GM19467 (cell line): ENCODE results near the gene TRIM69.
"Not testable (repeated sequence)": the region's sequence is repeated elsewhere in the genome, so short reads cannot be mapped to it uniquely, and the experiment has no call there.

Experiments used
- ATAC-seq: cut with Tn5 transposase; IDR thresholded peaks from one replicate; pipeline ENCODE4 v1.9.1; 2021; ENCODE audit warnings: mild to moderate bottlenecking, moderate library complexity; ENCODE audit not compliant: unreplicated experiment

TRIM69 gene, protein sequence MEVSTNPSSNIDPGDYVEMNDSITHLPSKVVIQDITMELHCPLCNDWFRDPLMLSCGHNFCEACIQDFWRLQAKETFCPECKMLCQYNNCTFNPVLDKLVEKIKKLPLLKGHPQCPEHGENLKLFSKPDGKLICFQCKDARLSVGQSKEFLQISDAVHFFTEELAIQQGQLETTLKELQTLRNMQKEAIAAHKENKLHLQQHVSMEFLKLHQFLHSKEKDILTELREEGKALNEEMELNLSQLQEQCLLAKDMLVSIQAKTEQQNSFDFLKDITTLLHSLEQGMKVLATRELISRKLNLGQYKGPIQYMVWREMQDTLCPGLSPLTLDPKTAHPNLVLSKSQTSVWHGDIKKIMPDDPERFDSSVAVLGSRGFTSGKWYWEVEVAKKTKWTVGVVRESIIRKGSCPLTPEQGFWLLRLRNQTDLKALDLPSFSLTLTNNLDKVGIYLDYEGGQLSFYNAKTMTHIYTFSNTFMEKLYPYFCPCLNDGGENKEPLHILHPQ

DNA sequence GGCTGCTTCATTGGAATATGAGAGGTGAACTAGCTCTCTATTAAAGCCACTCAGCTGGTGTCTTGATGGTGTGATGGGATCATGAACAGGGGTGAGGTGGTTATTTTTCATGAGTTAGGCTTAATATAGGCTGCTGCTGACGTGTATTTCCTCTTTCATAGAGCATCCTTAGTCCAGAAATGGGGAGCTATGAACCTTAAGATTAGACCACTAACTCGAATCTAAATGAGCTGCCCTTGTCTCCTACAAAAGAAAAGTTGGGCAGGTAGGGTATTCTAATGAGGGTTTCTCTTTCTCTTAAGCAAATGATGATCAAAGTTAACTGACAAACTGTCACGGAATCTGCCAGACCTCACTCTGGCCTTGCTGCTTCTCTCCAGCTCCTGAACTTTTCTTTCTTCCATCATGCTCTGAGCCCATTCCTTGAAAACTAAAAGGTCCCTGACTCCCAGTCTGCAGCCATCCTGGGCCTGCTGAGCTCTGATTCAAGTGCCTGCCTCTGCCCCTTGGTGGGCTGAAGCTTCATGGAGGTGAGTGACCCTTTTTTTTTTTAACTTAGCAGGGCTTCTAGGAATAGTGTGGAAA, at the start of gene TRIM69:
TSS of gene TRIM69 (plus strand) at position 348 of the 585 bp plus-strand sequence. CDS start at position 525, 177 bp downstream.
- no peak for ATAC-seq

GRCh38 chr15:44689318-44689717, 47.0 kb upstream of the TRIM69 start:
- ATAC-seq = not testable (repeated sequence)

DNA sequence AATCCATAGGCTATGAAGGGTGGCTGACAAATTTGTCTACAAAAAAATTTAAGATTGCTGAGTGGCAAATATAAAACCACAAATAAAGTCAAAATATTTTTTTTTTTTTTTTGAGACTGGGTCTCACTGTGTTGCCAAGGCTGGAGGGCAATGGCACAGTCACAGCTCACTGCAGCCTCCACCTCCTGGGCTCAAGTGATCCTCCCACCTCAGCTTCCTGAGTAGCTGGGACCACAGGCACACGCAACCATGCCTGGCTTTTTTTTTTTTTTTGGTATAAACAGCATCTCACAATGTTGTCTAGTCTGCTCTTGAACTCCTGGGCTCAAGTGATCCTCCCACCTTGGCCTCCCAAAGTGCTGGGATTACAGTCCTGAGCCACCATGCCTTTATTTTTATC, 46.1 kb upstream of the TRIM69 start:
- not testable (repeated sequence) for ATAC-seq

DNA sequence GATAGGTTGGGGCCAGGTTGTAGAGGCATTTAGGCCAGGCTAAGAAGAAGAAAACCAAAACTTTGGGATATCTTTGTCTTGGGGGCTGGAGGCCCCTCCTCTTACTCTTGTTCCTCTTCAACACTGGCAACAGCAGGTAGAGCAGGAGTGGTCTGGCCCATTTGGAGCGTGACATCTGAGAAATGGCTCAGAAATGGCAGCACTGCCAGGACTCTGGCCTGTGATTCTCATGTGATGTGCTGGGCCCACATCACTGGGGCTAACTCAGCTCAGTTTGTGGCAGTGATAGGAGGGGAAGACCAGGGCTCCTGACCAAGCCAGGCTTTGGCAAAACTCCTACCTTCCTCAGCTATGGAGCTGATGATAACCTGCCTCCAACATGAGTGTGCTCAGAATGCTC, 43.7 kb upstream of the TRIM69 start:
- ATAC-seq = no peak

DNA sequence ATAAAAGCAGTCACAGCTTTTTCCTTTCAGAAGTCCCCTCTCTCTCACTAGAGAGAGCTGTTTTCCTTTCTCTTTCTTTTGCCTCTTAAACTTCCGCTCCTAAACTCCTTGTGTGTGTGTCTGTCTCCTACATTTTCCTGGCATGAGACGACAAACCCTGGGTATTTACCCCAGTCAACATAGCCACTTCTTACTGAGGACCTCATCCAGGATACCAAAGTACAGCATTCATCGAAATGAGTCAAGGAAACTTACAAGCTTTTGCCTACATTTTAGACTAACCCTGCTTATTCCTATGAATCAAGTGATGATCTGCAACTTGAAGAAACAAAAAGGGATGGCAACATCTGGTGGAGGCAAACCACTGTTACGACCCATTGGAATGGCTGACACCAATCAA, 41.9 kb upstream of the TRIM69 start:
- ATAC-seq = no peak

GRCh38 chr15:44695294-44695693, 41.0 kb upstream of the TRIM69 start:
- no peak for ATAC-seq

DNA sequence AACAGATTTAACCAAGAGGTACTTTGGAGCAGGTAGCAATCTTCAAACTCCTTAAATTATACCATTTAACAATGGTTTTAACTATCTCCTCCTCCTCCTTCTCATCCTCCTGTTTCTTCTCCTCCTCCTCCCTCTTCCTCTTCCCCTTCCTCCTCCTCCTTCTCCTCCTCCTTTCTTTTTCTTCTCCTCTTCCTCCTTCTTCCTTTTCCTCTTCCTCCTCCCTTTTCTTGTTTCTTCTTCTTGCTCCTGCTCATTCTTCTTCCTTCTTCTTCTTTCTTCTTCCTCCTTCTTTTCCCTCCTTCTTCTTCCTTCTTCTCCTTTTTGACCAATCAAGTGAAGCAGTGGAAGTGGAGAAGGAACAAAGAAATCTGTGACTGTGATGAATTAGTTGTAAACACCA, 39.3 kb upstream of the TRIM69 start:
- no peak for ATAC-seq

DNA sequence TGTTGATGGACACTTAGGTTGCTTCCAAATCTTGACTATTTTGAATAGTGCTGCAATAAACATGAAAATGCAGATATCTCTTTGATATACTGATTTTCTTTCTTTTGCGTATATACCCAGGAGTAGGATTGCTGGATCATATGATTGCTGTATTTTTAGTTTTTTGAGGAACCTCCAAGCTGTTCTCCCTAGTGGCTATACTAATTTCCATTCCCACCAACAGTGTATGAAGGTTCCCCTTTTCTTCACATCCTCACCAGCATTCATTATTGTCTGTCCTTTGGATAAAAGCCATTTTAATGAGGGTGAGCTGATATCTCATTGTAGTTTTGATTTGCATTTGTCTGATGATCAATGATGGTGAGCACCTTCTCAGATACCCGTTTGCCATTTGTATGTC, 37.7 kb upstream of the TRIM69 start:
- no peak for ATAC-seq

- not testable (repeated sequence) for ATAC-seq
Measured at GRCh38 chr15:44700676-44701075, 35.7 kb upstream of the TRIM69 start.

- ATAC-seq = no peak
Measured at GRCh38 chr15:44705986-44706385, 30.3 kb upstream of the TRIM69 start.

DNA sequence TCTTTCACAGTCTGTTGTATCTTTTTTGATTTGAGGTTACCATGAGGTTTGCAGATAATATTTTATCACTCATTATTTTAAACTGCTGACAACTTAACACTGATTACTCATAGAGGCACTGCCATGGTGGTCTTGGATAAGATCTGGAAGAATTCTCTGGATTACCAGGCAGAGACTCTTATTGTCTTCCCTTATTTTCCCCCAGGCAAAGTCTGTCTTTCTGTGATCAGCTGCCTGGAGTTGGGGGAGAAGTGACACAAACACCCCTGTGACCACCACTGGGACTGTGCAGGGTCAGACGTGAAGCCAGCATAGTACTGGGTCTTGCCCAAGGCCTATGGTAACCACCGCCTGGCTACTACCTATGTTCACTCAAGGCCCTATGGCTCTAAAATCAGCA, 29.9 kb upstream of the TRIM69 start:
- no peak for ATAC-seq

DNA sequence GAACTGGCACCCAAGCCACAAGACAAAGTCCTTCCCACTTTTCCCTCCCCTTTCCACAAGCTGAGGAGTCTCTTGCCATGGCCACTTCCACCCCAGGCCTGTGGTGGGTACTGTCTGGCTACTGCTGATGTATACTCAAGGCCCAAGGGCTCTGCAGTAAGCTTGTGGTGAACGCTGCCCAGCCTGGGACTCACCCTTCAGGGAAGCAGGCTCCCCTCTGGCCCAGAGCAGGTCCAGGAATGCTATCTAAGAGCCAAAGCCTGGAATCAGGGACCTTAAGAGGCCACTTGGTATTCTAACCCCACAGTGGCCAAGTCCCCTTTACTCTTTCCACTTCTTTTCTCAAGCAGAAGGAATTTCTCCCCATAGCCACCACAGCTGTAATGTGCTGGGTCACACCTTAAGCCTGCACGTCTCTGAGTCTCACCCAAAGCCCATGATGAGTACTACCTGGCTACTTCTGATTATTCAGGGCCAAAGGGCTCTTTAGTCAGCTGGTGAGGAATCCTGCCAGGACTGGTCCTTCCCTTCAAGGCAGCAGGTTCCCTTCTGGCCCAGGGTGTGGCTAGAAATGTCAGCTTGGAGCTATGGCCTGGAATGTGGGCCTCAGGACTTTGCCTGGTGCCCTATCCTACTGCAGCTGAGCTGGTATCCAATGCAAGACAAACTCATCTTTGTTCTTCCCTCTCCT, 29.2 kb upstream of the TRIM69 start:
- no peak for ATAC-seq

GRCh38 chr15:44710236-44711095, 25.9 kb upstream of the TRIM69 start:
- no peak for ATAC-seq

GRCh38 chr15:44711096-44711742, 25.1 kb upstream of the TRIM69 start, which contains the start of the genes B2M and PATL2:
Gene B2M (plus strand): TSS chr15:44711517. CDS start chr15:44711547, 30 bp downstream.
Gene PATL2 (minus strand): TSS chr15:44711323. CDS start chr15:44676490, 34,833 bp downstream.
- ATAC-seq = peak; percentile 80

GRCh38 chr15:44711743-44712345, 24.5 kb upstream of the TRIM69 start:
- ATAC-seq = peak; percentile 22

- no peak for ATAC-seq
Measured at GRCh38 chr15:44712346-44713005, 23.9 kb upstream of the TRIM69 start.

GRCh38 chr15:44713006-44713966, 23.0 kb upstream of the TRIM69 start:
- ATAC-seq = no peak
